Mononuclear cell (primary cell): ENCODE data around the gene SLC5A7. TPM values are rescaled to one million over a fixed set of nuclear protein-coding genes. Genes with fewer than 3 reads are reported as not detected.

Experiments
- H3K27me3 ChIP-seq: 2 replicates; pipeline ENCODE4 v1.6.0; 2011; ENCODE audit warnings: low read length, control low read depth; ENCODE audit not compliant: insufficient read depth
- H3K4me1 ChIP-seq: 2 replicates; pipeline ENCODE4 v1.5.1; 2011; ENCODE audit warnings: mild to moderate bottlenecking, low read length, control low read depth; ENCODE audit not compliant: insufficient read depth
- H3K4me3 ChIP-seq: 2 replicates; pipeline ENCODE4 v1.5.1; 2011; ENCODE audit warnings: mild to moderate bottlenecking, low read length, moderate library complexity
- H3K9me3 ChIP-seq: 2 replicates; pipeline ENCODE4 v1.5.1; 2011; ENCODE audit warnings: low read depth, mild to moderate bottlenecking, control low read depth, low read length
- total RNA-seq: library from RNA; depleted of rRNA; stranded (reverse); fragments of >200 nt; gene quantifications from one replicate; pipeline ENCODE4 v1.2.3, GENCODE V29; 2012

The SLC5A7 gene
- total RNA-seq, 1 donor = under 0.01 TPM

DNA sequence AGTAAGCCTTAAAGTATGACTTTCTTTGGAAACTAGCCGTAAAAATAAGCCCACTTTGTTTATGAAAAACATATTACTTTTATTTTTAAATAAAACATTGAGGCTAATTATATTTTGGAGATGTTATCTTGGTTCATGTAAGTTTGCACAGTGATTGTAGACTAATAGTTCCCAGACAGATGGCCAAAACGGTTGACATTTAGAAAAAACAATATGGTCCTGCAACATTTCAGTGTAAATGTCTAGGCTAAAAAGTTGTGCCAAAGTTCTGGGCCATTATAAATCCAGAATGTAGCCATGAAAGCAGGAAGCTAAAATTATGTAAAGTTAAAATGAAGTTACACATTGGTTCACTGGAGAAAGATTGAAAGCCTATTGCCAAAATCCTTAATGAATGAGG lies 43.6 kb downstream of the SLC5A7 start:
- Histone ChIP-seq H3K27me3 (no peaks in the 10 kb centered on the region), H3K4me3 (no peak overlapping the region), H3K9me3 (no peaks in the 10 kb centered on the region), H3K4me1 (no peaks in the 10 kb centered on the region)

DNA sequence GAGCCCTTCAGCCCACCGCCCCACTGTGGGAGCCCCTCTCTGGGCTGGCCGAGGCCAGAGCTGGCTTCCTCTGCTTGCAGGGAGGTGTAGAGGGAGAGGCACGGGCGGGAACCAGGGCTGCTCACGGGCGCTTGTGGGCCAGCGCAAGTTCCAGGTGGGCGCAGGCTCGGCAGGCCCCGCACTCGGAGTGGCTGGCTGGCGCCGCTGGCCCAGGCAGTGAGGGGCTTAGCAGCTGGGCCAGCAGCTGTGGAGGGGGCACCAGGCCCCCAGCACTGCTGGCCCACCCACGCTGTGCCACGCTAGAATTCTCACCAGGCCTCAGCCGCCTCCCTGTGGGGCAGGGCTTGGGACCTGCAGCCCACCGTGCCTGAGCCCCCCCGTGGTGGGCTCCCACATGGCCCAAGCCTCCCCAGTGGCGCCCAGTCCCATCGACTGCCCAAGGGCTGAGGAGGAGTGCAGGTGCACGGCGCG lies 45.2 kb downstream of the SLC5A7 start:
- H3K9me3 ChIP-seq = no peaks in the 10 kb centered on the region
- no peaks in the 10 kb centered on the region for H3K4me1 ChIP-seq
- H3K4me3 ChIP-seq = no peak overlapping the region
- H3K27me3 ChIP-seq = no peaks in the 10 kb centered on the region

DNA sequence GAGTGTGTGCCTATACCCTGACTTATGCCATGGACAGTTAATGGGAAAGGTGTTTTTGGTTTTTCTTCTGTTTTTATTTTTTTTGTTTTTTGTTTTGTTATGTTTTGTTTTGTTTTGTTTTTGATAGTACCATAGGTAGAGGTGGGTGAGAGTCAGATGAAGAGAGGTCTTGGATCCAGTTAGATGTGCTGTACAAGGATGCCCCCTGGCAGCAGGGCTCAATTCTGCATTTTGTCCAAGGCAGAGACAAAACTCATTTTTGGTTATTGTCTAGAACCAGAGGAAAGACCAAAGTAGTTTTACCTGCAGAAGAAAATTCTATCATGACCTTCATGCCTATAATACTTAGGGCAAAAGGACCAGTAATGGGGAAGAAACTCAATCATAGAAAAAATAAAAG lies 48.5 kb downstream of the SLC5A7 start:
- Histone ChIP-seq H3K4me3 (no peak overlapping the region), H3K4me1 (no peaks in the 10 kb centered on the region), H3K27me3 (no peaks in the 10 kb centered on the region), H3K9me3 (no peaks in the 10 kb centered on the region)

DNA sequence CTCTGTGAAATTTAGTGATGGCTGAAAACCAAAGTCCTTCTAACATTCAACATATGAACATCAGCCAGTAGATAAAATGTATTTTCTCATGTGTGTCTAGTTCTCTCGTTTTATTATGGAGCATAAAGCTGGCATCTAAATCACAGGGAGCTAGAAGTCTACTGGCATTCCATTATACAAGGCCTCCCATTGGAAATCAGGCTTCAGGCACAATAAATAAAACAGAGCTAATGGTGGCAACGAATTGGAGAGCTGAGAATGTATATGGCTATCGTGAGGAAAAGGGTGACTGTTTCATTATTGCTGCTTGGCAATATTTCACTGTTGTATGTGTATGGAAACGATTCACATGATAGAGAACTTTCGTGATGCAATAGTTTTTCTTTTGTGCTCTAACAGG lies 62.4 kb downstream of the SLC5A7 start:
- H3K9me3 ChIP-seq = no peaks in the 10 kb centered on the region
- no peak overlapping the region for H3K4me3 ChIP-seq
- no peaks in the 10 kb centered on the region for H3K4me1 ChIP-seq
- H3K27me3 ChIP-seq = no peaks in the 10 kb centered on the region

DNA sequence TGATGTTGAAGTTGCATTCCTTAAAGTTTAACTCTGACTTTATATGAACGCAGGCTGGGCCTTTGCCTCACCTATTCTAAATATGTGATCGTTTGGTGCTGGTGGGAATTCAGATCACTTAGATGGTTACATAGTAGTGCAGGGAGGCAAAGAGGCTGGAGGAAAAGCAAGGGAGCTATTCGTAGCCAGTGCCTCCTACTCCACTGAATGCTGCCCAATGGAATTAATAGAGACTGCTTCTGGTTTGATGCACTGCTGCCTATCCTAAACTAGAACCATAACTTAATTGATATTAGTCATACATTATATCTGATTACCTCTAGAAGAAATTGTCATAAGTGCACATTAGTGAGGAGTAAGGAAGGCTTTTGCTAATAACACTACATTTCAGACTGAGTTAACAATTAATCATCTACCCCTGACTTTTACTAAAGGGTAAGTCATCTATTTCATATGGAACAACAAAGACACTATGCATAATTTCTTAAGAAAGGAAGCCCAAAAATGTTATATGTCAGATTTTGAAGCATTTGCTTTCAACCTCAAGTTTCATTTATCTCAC lies 72.3 kb downstream of the SLC5A7 start:
- no peaks in the 10 kb centered on the region for H3K9me3 ChIP-seq
- H3K27me3 ChIP-seq = no peaks in the 10 kb centered on the region
- no peaks in the 10 kb centered on the region for H3K4me1 ChIP-seq
- no peak overlapping the region for H3K4me3 ChIP-seq

DNA sequence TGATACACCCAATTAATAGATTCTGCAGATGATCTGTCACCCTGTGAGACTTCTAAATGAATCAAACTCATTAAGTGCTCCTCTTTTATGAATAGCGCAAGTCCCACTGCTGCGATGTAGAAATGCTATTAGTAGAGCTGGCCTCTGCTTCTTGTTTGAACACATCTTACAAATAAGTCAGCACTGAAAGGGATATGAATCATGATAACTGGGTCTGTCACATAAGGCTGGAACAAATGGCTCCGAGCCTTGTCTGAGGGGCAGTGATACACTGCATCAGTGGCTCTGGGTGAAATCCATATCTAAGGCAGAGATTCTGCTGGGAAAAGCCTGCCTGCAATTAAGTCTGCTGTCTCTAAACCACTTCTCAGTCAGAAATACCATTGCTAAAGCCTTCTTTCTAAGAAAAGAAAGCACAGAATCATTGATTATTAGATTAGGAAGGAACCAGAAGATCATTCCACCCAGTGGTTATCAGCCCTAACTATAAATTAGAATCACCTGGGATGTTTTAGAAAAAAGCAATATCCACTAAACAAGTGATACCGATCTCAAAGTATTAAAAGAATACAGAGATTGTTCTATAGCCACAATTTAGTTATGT lies 75.2 kb downstream of the SLC5A7 start:
- no peaks in the 10 kb centered on the region for H3K4me1 ChIP-seq
- H3K4me3 ChIP-seq = no peak overlapping the region
- H3K27me3 ChIP-seq = no peaks in the 10 kb centered on the region
- H3K9me3 ChIP-seq = no peaks in the 10 kb centered on the region

Other genes with a start within 250 kb of the SLC5A7 start
- 0.10 TPM for gene RGPD4, start 159.6 kb upstream of the SLC5A7 start, total RNA-seq